NK-92 (cell line): ENCODE measurements around the gene CHAF1A.

Experiments
- DNase-seq: peaks from one replicate; lab custom pipeline; 2025; ENCODE audit not compliant: unreplicated experiment; lab: John Stamatoyannopoulos, UW

Gene CHAF1A

DNA sequence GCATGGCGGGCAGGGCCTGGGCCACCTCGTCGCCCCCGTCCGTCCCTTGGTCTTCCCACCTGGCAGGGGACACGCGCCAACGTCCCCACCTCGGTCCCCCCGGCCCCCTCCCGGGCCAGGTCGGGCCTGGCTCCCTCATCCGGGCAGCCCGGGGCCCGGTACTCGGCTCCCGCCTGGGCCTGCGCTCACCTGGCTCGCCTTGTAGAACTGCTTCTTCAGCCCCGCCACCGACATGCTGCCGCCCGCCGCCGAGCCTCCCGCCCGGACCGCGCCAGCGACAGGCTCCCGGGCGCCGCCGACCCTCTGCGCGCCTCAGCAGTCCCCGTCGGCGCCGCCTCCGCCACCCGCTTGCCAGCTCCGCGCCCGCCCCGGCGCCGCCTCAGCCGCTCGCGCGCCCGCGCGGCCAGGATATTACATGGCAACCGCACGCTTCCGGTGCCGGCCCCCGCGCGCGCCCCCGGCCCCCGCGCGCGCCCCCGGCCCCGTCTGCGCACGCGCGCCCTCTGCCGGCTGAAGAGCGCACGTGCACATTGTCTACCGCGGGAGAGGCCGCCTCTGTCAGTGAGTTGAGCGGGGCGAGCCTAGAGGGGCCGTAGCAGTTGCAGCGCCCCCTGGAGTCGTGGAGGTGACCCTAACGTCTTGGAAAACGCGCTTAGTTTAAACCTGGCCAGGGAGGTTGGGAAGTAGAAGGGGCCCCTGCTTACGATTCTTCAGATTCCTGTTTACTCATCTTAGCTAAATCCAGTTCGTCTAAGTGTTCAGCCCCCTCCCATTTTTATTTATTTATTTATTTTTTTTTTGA lies 2.1 kb upstream of the CHAF1A start, which contains the start of gene SH3GL1:
TSS of gene SH3GL1 (minus strand) at position 413 of the 802 bp plus-strand sequence. CDS start at position 234, 179 bp downstream.
- peak; percentile 32 for DNase-seq

DNA sequence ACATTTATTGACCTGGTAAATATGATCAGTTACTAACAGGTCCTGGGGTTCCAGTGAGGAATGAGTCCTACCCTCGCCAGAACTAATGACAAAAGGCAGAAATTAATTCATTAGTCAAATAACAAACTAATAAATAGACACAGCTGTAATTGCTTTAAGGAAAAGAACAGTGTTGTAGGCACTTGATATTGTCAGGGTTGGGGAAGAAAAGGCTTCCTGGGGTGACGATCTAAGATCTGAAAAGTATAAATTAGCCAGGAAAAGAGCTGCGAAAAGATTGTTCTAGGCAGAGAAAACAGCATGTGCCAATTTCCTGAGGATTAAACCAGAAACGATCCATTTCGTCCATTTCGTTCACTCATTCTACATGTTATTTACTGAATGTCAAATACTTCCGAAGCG lies 670 bp upstream of the CHAF1A start:
- no peak for DNase-seq

DNA sequence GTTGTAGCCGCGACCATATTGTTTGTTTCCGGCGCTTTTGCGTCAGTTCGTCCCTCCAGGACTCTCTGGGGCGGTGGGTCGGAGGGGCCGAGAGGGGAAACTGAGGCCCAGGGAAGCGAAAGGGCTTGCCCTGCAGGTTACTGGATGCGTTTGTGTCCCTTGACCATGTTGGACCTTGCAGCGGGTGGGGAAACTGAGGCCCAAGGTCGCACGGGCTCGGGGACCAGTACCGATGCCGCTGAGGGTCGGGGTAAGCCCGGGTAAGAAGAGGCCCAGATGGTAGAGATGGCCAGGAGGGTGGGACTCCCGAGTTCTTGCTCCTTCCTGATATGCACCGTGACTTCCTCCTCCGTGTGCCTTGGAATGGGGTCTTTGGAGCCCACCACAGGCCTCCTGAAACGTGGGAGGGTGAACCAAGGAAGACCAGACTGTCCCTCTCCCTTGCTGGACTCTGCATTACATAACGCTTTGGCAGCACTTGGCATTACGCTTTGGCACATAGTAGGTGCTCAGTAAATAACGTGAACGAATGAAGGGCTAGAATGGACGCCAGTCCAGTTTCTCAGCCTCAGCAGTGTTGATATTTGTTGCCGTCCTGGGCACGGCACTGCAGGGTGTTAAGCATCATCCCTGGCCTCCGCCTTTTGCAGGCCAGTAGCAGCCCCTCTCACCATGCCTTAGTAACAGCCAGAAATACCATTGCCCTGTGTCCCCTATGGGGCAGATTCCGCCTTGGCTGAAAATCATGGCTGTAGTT lies 743 bp downstream of the CHAF1A start:
- no peak for DNase-seq

GRCh38 chr19:4405977-4406376 lies 3.5 kb downstream of the CHAF1A start:
- no peak for DNase-seq

GRCh38 chr19:4406626-4407025 lies 4.2 kb downstream of the CHAF1A start:
- DNase-seq, result no peak

DNA sequence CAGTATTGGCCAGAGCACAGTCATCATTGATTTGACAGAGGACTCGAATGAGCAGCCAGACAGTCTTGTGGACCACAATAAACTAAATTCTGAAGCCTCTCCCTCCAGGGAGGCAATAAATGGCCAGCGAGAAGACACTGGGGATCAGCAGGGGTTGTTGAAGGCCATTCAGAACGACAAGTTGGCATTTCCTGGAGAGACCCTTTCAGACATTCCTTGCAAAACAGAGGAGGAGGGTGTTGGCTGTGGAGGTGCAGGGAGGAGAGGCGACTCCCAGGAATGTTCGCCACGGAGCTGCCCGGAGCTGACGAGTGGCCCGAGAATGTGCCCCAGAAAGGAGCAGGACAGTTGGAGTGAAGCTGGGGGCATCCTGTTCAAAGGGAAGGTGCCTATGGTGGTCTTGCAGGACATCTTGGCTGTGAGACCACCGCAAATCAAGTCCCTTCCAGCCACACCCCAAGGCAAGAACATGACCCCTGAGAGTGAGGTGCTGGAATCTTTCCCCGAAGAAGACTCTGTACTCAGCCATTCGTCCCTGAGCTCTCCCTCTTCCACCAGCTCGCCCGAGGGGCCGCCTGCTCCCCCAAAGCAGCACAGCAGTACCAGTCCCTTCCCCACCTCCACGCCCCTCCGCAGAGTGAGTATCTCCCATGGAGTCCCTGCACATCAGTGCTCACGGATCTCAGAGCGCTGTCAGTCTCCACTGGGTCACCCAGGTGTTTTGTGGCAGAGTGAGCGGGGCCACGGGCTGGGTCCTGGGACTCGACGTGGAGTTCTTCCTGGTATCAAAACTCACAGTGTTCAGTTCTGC lies 6.9 kb downstream of the CHAF1A start:
- DNase-seq, result no peak

DNA sequence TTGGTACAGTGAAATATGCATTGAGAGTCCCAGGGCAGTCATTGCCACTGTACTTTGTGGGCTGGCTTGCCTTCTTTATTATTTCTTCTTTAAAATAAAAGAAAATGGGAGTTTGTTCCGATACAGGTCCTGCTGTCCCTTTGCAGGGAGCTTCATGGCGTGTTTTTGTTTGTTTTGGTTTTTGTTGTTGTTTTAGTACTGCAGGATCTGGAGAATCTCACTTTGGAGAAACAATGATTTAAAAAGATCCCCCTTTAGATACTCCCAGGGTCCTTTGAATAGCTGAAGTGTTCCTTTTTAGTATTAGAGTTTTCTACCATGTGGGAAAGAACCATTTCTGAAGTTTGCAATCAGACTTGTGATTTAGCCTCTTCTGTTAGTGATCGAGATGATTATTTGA lies 11.1 kb downstream of the CHAF1A start:
- DNase-seq, result no peak

- DNase-seq, result no peak
Measured at GRCh38 chr19:4414144-4414799, 11.8 kb downstream of the CHAF1A start.

- DNase-seq, result no peak
Measured at GRCh38 chr19:4414800-4415321, 12.4 kb downstream of the CHAF1A start.

- DNase-seq, result no peak
Measured at GRCh38 chr19:4415352-4415751, 12.9 kb downstream of the CHAF1A start.

DNA sequence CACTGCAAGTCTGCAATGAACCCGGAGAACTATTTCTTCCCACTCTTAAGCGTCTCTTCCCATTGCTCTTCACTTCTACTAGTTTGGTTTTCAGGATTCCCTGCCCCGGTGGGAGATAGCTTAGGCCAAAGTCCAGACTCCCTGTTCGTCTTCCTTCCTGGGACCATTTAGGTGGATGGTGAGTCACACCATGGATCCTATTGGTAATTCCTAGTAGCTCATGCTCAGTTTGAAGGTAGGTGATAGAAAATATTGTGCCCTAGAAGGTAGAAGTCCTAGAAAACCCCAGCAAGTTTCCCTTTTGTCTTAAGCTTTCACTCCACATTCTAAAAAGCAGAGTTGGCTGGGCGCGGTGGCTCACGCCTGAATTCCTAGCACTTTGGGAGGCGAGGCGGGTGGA lies 13.8 kb downstream of the CHAF1A start:
- DNase-seq, result no peak

DNA sequence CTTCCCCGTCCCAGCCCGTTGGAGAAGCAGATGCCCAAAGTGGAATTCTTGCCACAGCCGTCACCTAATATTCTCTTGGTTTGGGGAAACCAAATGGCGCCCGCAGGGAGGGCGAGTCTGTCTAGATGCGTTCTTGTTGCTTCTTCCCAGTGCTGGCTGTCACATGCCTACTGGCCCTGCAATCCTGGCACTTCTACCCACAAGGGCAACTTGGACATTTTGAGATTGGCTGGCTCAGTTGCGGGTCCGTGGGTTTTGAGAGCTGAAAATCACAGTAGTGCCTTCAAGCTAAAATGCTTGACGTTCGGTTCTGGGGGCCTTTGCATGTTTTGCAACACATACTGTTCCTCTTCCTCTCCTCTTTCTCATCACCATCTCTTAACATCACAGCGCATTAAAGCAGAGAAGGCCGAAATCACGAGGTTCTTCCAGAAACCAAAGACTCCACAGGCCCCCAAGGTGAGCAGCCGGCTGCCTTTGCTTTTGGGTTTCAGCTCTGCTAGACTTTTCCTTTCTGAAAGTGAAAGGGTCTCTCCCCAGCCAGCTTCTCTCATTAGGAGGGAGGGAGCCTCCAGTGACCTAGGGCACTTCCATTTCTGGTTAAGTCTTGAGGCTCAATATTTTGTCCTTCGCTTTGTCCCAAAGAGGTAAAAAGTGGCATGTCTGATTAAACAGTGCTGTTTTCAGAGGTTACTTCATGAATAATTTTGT lies 21.1 kb downstream of the CHAF1A start:
- no peak for DNase-seq

DNA sequence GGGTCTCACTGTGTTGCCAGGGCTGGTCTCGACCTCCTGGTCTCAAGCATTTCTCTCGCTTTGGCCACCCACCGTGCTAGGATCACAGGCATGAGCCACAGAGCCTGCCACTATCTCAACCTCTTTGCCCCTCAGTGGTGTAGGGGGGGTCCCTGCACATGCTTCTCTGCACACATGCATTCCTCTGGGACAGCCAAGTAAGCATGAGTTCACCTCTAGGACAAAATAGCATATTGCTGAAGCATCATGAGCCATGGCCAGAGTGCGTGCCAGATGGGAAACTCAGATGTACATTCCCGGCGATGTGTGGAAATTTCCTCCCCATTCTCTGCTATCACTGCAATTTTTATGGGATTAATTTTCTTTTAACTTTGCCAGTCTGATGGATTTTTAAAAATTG lies 23.1 kb downstream of the CHAF1A start:
- DNase-seq, result no peak

DNA sequence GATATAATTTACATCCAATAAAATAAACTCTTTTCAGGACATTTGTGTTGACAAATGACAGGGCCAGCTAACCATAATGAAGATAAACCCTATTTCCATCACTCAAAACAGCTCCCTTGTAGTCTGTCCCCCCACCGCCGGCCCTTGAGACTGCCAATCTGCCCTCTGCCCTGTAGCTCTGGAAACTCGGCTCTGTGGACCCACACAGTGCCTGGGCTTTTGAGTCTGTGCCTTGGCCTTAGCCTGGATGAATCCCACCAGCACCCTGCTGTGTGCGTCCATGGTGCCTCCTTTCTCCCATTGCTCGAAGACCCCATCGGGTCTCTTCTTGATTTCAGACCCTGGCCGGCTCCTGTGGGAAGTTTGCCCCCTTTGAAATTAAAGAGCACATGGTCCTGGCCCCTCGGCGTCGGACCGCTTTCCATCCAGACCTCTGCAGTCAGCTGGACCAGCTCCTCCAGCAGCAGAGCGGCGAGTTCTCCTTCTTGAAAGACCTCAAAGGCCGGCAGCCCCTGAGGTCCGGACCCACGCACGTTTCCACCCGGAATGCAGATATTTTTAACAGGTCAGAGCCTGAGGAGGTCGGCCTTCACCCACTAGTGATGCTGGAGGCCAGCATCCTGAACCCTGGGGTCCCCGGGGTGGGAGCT lies 26.0 kb downstream of the CHAF1A start:
- no peak for DNase-seq

DNA sequence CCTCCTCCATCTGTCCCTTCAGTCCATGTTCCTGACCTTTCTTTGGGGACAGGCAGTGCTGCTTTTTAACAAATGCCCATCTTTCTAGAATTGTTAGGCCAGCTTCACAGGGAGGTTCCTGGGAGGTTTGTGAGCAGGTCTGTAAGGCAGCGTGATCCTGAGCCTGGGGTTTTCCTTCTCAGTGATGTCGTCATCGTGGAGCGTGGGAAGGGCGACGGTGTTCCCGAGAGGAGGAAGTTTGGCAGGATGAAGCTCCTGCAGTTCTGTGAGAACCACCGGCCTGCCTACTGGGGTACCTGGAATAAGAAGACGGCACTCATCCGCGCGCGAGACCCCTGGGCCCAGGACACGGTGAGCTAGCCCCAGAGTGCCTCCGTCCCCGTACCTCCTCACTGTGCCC lies 26.8 kb downstream of the CHAF1A start:
- DNase-seq, result no peak

DNA sequence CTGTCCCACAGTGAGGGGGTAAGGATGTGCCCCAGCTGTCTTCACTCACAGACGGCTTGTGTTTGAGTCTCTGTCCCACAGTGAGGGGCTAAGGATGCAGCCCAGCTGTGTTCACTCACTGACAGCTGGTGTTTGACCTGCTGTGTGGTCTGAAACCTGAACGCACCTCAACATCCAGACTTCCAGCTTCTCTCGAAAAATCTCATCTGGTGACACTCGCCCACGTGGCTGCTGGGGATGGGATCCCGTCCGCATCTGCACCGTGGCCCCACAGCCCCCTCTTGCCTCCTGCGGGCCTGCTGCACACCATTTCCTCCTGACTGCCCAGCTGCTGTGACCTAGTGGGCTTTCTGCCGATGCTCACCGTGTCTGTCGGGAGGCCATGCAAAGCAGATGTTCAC lies 27.3 kb downstream of the CHAF1A start:
- no peak for DNase-seq

DNA sequence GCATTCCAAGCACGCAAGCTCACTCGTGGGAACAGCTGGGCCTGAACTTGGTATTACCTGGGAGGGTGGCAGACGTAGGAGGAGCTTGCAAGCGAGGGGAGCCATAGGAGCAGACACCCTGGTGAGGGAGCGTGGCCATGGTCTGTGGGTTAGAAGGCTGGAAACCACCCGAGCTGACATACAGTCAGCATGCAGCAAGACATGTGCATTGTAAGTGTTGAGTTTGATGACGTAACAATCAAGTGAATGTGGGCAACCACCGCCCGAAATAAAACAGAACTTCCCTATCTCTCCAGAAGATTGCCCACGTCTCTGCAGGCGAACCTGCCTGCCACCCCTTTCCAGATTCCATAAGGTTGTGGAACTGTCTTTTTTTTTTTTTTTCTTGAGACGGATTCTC lies 28.3 kb downstream of the CHAF1A start:
- no peak for DNase-seq

- no peak for DNase-seq
Measured at GRCh38 chr19:4431296-4431695, 28.9 kb downstream of the CHAF1A start.

DNA sequence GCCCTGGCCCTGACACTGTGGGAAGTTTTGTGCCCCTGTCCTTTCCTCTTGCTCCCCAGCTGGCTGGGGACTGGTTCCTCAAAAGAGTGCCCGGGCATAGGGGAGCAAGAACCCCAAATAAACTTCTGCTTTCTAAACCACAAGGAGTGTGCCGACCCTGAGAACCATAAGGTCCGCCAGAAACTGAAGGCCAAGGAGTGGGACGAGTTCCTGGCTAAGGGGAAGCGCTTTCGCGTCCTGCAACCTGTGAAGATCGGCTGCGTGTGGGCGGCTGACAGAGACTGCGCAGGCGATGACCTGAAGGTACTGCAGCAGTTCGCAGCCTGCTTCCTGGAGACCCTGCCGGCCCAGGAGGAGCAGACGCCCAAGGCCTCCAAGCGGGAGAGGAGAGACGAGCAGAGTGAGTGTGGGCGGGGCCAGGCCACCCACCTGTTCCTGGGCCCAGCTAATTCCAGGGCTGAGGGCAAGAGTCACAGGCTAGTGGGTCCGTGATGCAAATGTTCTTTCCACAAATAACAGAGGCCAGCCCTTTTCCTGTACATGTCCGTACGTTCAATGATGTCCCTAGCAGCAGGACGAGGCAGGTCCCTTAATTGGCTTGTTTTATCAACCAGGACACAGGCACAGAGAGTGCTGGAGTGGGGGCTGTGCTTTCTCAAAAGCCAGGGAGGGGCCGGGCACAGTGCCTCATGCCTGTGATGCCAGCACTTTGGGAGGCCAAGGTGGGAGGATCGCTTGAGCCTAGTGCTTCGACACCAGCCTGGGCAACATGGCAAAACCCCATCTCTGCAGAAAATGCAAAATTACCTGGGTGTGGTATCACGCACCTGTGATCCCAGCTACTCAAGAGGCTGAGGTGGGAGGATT lies 29.6 kb downstream of the CHAF1A start:
- no peak for DNase-seq
